H9 (cell line): ENCODE data around the gene KCNN2. TPM values are rescaled to one million over a fixed set of nuclear protein-coding genes. Genes with fewer than 3 reads are reported as not detected.

Experiments
- DNase-seq: peaks from one replicate; pipeline ENCODE4 v3.0.0-alpha.2; 2017
- H2AFZ ChIP-seq: one replicate; pipeline ENCODE4 v1.6.1; 2013; ENCODE audit warnings: mild to moderate bottlenecking, low read length, control low read depth, moderate library complexity
- H2AK5ac ChIP-seq: 2 replicates; pipeline ENCODE4 v1.6.1; 2013; ENCODE audit warnings: low read length, control low read depth, mixed read lengths; ENCODE audit not compliant: insufficient read length
- H2BK120ac ChIP-seq: one replicate; pipeline ENCODE4 v1.6.1; 2013; ENCODE audit warnings: low read depth, mild to moderate bottlenecking, low read length, control low read depth, inconsistent platforms; ENCODE audit not compliant: poor library complexity, severe bottlenecking
- H2BK12ac ChIP-seq: 2 replicates; pipeline ENCODE4 v1.6.1; 2013; ENCODE audit warnings: low read length, control low read depth, mixed read lengths, low read depth; ENCODE audit not compliant: insufficient read length
- H2BK15ac ChIP-seq: 2 replicates; pipeline ENCODE4 v1.6.1; 2013; ENCODE audit warnings: low read depth, low read length, control low read depth
- H2BK20ac ChIP-seq: one replicate; pipeline ENCODE4 v1.6.1; 2013; ENCODE audit warnings: low read depth, mild to moderate bottlenecking, low read length, control low read depth, inconsistent platforms; ENCODE audit not compliant: poor library complexity, severe bottlenecking
- H2BK5ac ChIP-seq: 2 replicates; pipeline ENCODE4 v1.6.1; 2013; ENCODE audit warnings: low read length, control low read depth, mixed read lengths; ENCODE audit not compliant: insufficient read length
- H3K14ac ChIP-seq: 2 replicates; pipeline ENCODE4 v1.6.1; 2013; ENCODE audit warnings: low read length, control low read depth; ENCODE audit not compliant: insufficient read depth
- H3K18ac ChIP-seq: 2 replicates; pipeline ENCODE4 v1.6.1; 2013; ENCODE audit warnings: low read depth, mild to moderate bottlenecking, mixed read lengths, low read length, control low read depth; ENCODE audit not compliant: insufficient read length
- H3K23ac ChIP-seq: 2 replicates; pipeline ENCODE4 v1.6.1; 2013; ENCODE audit warnings: low read length, control low read depth, mixed read lengths, low read depth; ENCODE audit not compliant: insufficient read length
- H3K23me2 ChIP-seq: 2 replicates; pipeline ENCODE4 v1.6.1; 2013; ENCODE audit warnings: low read depth, mild to moderate bottlenecking, mixed read lengths, low read length, control low read depth; ENCODE audit not compliant: insufficient read length, poor library complexity, severe bottlenecking
- H3K27ac ChIP-seq: 2 replicates; pipeline ENCODE4 v1.5.1; 2013; ENCODE audit warnings: low read length, control low read depth, mixed read lengths, low read depth; ENCODE audit not compliant: insufficient read length
- H3K27me3 ChIP-seq: 2 replicates; pipeline ENCODE4 v1.6.1; 2013; ENCODE audit warnings: low read length, control low read depth, inconsistent platforms; ENCODE audit not compliant: insufficient read depth
- H3K4ac ChIP-seq: 2 replicates; pipeline ENCODE4 v1.6.1; 2013; ENCODE audit warnings: low read depth, mild to moderate bottlenecking, control low read depth, inconsistent platforms, low read length, moderate library complexity
- H3K4me1 ChIP-seq: 2 replicates; pipeline ENCODE4 v1.6.1; 2013; ENCODE audit warnings: low read length, control low read depth, inconsistent platforms; ENCODE audit not compliant: insufficient read depth
- H3K4me2 ChIP-seq: 2 replicates; pipeline ENCODE4 v1.6.1; 2013; ENCODE audit warnings: low read length, control low read depth, mixed read lengths; ENCODE audit not compliant: insufficient read length, insufficient read depth
- H3K56ac ChIP-seq: 2 replicates; pipeline ENCODE4 v1.6.1; 2013; ENCODE audit warnings: low read depth, mild to moderate bottlenecking, mixed read lengths, low read length, control low read depth; ENCODE audit not compliant: insufficient read length
- H3K79me1 ChIP-seq: 2 replicates; pipeline ENCODE4 v1.6.1; 2013; ENCODE audit warnings: low read depth, mild to moderate bottlenecking, moderate library complexity, low read length, control low read depth, inconsistent platforms; ENCODE audit not compliant: insufficient read depth, poor library complexity, severe bottlenecking
- H3K79me2 ChIP-seq: 2 replicates; pipeline ENCODE4 v1.6.1; 2013; ENCODE audit warnings: low read length, control low read depth, inconsistent platforms; ENCODE audit not compliant: insufficient read depth
- H3K9ac ChIP-seq: 2 replicates; pipeline ENCODE4 v1.6.1; 2013; ENCODE audit warnings: low read length, control low read depth, mixed read lengths; ENCODE audit not compliant: insufficient read length; ENCODE audit errors: extremely low read depth
- H3K9me3 ChIP-seq: one replicate; pipeline ENCODE4 v1.6.1; 2013; ENCODE audit warnings: low read depth, low read length, inconsistent platforms; ENCODE audit not compliant: control insufficient read depth
- H3T11ph ChIP-seq: one replicate; pipeline ENCODE4 v1.6.1; 2013; ENCODE audit warnings: mild to moderate bottlenecking, low read length, control low read depth, inconsistent platforms
- H4K20me1 ChIP-seq: one replicate; pipeline ENCODE4 v1.6.1; 2013; ENCODE audit not compliant: control insufficient read depth, insufficient read length, insufficient read depth
- H4K5ac ChIP-seq: 2 replicates; pipeline ENCODE4 v1.6.1; 2013; ENCODE audit warnings: low read depth, mild to moderate bottlenecking, mixed read lengths, low read length, control low read depth; ENCODE audit not compliant: insufficient read length
- H4K8ac ChIP-seq: replicated peaks from 2 replicates; pipeline ENCODE4 v1.6.1; 2013; ENCODE audit warnings: low read length, control low read depth, mixed read lengths, low read depth; ENCODE audit not compliant: insufficient read length
- H4K91ac ChIP-seq: 2 replicates; pipeline ENCODE4 v1.6.1; 2013; ENCODE audit warnings: low read depth, mild to moderate bottlenecking, moderate library complexity, mixed read lengths, low read length, control low read depth; ENCODE audit not compliant: insufficient read length
- H3K27ac Mint-ChIP-seq, 3 experiments: 2 replicates in 2 of 3; 3 replicates in 1 of 3; pipeline ENCODE4 v1.8.0; 2020 to 2021; ENCODE audit warnings: mixed read lengths in 3 of 3, mild to moderate bottlenecking in 1 of 3, moderate library complexity in 1 of 3
- H3K27me3 Mint-ChIP-seq: 2 replicates; pipeline ENCODE4 v1.8.0; 2021; ENCODE audit warnings: low read depth, mild to moderate bottlenecking, moderate library complexity, mixed read lengths
- H3K36me3 Mint-ChIP-seq, 3 experiments: 2 replicates in 2 of 3; 3 replicates in 1 of 3; pipeline ENCODE4 v1.8.0; 2020 to 2021; ENCODE audit warnings: low read depth in 3 of 3, mixed read lengths in 3 of 3; ENCODE audit not compliant: insufficient read depth in 1 of 3
- H3K4me1 Mint-ChIP-seq, 2 experiments: 2 replicates each; pipeline ENCODE4 v1.8.0; 2020; ENCODE audit warnings: mixed read lengths in 2 of 2
- H3K4me3 Mint-ChIP-seq, 2 experiments: 2 replicates in 1 of 2; 3 replicates in 1 of 2; pipeline ENCODE4 v1.8.0; 2020 to 2021; ENCODE audit warnings: mild to moderate bottlenecking in 2 of 2, mixed read lengths in 2 of 2, moderate library complexity in 1 of 2
- H3K9me3 Mint-ChIP-seq, 2 experiments: 2 replicates in 1 of 2; 3 replicates in 1 of 2; pipeline ENCODE4 v1.8.0; 2020; ENCODE audit warnings: mild to moderate bottlenecking in 2 of 2, mixed read lengths in 2 of 2, moderate library complexity in 1 of 2
- WGBS: extraction: QIAGEN DNeasy Blood & Tissue Kit; methylation state at CpG from one replicate; pipeline ENCODE4 v1.1.7; 2013; ENCODE audit warnings: missing lambda C conversion rate, low lambda C conversion rate, mixed read lengths; ENCODE audit not compliant: insufficient read length; ENCODE audit errors: extremely low coverage; 5-methylcytosine and 5-hydroxymethylcytosine counted together
- total RNA-seq: library from RNA; stranded (reverse); gene quantifications from 2 replicates; pipeline ENCODE4 v1.2.1, GENCODE V29; 2021
- TF ChIP-seq, protein P1 (sequence below): fragments of 200-600 bp; sonication (generic); conservative IDR thresholded peaks from 3 replicates; pipeline ENCODE4 v1.8.0; 2021; ENCODE audit warnings: antibody characterized with exemption, mild to moderate bottlenecking

KCNN2 gene
- total RNA-seq, 1 experiment from 2014 or later: 21.0 TPM

DNA sequence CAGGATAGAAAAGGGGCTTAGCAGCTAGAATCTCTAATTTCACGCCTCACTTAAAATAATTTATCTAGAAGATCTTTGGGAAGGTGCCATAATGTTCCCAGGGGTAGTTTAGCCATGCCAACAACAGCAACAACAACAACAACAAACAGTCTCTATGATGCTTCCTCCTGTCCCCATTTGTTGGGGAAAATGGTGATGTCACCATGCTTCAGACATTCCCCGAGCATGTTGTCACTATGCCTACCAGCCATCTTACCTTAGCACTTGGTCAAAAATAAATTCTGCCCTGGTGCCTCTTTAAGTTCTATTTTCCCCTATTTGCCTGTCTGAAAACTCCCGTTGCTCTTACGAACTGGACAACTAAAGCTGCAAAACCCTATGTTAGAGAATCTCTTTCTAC, 76.6 kb downstream of the KCNN2 start:
- Histone ChIP-seq H4K91ac (no peak overlapping the region), H2BK5ac (no peak overlapping the region), H3K23ac (no peak overlapping the region), H4K20me1 (no peaks in the 10 kb centered on the region), H2AFZ (no peak overlapping the region), H3K56ac (no peak overlapping the region), H2BK120ac (peak overlapping the region; percentile 85), H3T11ph (peak overlapping the region; percentile 76), H3K4me2 (no peak overlapping the region), H3K9ac (no peak overlapping the region), H4K8ac (no peak overlapping the region), H3K79me2 (no peaks in the 10 kb centered on the region; the same call in 1 of the 2 replicates), H3K23me2 (no peaks in the 10 kb centered on the region), H3K18ac (no peak overlapping the region), H3K14ac (no peak overlapping the region), H4K5ac (no peak overlapping the region), H3K9me3 (no peaks in the 10 kb centered on the region), H3K4me1 (peaks cover 7% of the 10 kb centered on the region; the same call in 1 of the 2 replicates), H3K79me1 (peaks cover 2% of the 10 kb centered on the region), H3K27ac (no peak overlapping the region), H3K4ac (no peak overlapping the region; the same call in 1 of the 2 replicates), H2BK12ac (no peak overlapping the region), H2BK20ac (no peak overlapping the region), H2BK15ac (no peak overlapping the region), H3K27me3 (no peaks in the 10 kb centered on the region), H2AK5ac (no peak overlapping the region)
- no peak for DNase-seq
- TF ChIP-seq, protein P1, sequence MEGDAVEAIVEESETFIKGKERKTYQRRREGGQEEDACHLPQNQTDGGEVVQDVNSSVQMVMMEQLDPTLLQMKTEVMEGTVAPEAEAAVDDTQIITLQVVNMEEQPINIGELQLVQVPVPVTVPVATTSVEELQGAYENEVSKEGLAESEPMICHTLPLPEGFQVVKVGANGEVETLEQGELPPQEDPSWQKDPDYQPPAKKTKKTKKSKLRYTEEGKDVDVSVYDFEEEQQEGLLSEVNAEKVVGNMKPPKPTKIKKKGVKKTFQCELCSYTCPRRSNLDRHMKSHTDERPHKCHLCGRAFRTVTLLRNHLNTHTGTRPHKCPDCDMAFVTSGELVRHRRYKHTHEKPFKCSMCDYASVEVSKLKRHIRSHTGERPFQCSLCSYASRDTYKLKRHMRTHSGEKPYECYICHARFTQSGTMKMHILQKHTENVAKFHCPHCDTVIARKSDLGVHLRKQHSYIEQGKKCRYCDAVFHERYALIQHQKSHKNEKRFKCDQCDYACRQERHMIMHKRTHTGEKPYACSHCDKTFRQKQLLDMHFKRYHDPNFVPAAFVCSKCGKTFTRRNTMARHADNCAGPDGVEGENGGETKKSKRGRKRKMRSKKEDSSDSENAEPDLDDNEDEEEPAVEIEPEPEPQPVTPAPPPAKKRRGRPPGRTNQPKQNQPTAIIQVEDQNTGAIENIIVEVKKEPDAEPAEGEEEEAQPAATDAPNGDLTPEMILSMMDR: no peak
- no CpG with 5 or more reads among the region's 4 CpGs for WGBS
- H3K4me3 Mint-ChIP-seq: no peak overlapping the region
- no peaks in the 10 kb centered on the region; a peak in 1 of 5 replicates for H3K9me3 Mint-ChIP-seq
- H3K36me3 Mint-ChIP-seq: peaks cover 2 to 4% (median 2%) of the 10 kb centered on the region in 3 experiments; a peak in 4 of 7 replicates
- H3K27ac Mint-ChIP-seq: peak overlapping the region; percentile 8 to 50 (median 37); a peak in 4 of 7 replicates
- no peaks in the 10 kb centered on the region for H3K27me3 Mint-ChIP-seq
- H3K4me1 Mint-ChIP-seq: peaks cover 55 to 60% of the 10 kb centered on the region in 2 experiments
